Bronchial epithelial cell (primary cell): Measurements from ENCODE around the gene FRMD5. TPM values are rescaled to one million over a fixed set of nuclear protein-coding genes. Genes with fewer than 3 reads are reported as not detected.

Experiments used
- DNase-seq: peaks from one replicate; pipeline ENCODE4 v3.0.0-alpha.2; 2010; ENCODE audit warnings: low read depth
- FAIRE-seq: peaks from 2 replicates; lab custom pipeline; 2011; peaks lifted over from hg19 to GRCh38; lab: Jason Lieb, UNC
- H3K27me3 ChIP-seq: 2 replicates; pipeline ENCODE4 v1.5.1; 2011; ENCODE audit warnings: low read length; ENCODE audit not compliant: control insufficient read depth, insufficient read depth
- H3K36me3 ChIP-seq: 2 replicates; pipeline ENCODE4 v1.5.1; 2011; ENCODE audit warnings: low read length; ENCODE audit not compliant: control insufficient read depth, insufficient read depth
- H3K4me3 ChIP-seq: 2 replicates; pipeline ENCODE4 v1.5.1; 2011; ENCODE audit warnings: mild to moderate bottlenecking, low read depth, low read length, control low read depth
- CTCF ChIP-seq: IDR thresholded peaks from 2 replicates; pipeline ENCODE4 v1.5.1; 2011; ENCODE audit warnings: mild to moderate bottlenecking, moderate library complexity, low read length, control low read depth, inconsistent platforms; ENCODE audit not compliant: insufficient read depth, severe bottlenecking
- total RNA-seq: library from RNA; depleted of rRNA; stranded (reverse); fragments of >200 nt; gene quantifications from 2 replicates; pipeline ENCODE4 v1.2.1, GENCODE V29; 2014

The FRMD5 gene
- total RNA-seq, 1 donor from 2014 or later, result 1.3 TPM

GRCh38 chr15:43950531-43950930 lies 244.5 kb downstream of the FRMD5 start:
- no peaks in the 10 kb centered on the region for H3K27me3 ChIP-seq
- no peak for DNase-seq
- no peak for TF ChIP-seq CTCF
- no peak overlapping the region for H3K4me3 ChIP-seq
- no peak for FAIRE-seq
- no peaks in the 10 kb centered on the region for H3K36me3 ChIP-seq

DNA sequence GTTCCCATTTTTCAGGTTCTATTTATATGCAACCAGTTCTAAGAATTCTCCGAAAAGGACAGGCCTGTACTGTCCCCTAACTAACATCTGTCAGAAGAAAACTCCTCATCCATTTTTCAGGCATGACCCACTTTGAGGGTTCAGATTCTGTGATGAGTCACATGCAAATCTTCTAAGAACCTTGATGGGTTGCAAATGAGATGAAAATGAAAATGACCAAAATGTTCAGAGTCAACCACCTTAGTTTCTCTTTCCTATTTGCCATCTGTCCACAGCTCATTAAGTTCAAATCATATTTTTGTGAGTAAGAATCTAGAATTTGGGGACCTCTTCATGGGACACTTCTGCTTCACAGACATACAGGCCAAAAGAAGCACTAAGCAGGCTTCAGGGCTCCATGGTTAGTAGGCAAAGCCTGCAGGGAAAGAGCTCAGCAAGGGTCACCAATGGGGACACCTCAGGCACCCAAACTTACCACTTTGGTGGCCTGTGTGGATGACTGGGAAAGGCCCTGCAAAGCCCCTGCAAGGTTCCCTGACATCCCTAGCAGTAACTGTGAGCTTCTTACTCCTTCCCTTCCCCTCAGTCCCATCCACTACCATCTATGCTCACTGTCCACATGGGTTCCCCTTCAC lies 246.3 kb downstream of the FRMD5 start:
- H3K36me3 ChIP-seq, result no peaks in the 10 kb centered on the region
- TF ChIP-seq CTCF, result no peak
- H3K4me3 ChIP-seq, result no peak overlapping the region
- no peak for DNase-seq
- no peaks in the 10 kb centered on the region for H3K27me3 ChIP-seq
- FAIRE-seq, result no peak

DNA sequence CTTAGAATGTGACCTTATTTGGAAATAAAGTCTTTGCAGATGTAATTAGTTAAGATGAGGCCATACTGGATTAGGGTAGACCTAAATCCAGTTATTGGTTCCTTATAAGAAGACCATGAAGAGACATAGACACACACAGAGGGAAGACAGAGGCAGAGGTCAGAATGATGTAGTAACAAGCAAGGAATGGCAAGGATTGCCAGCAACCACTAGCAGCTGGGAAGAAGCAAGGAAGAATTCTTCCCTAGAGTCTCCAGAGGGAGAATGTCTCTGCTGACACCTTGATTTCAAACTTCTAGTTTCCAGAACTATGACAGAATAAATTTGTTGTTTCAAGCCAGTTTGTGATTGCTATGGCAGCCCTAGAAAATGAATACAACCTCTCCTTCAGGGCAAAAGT lies 251.6 kb downstream of the FRMD5 start:
- H3K36me3 ChIP-seq, result no peaks in the 10 kb centered on the region
- no peak for TF ChIP-seq CTCF
- no peak overlapping the region for H3K4me3 ChIP-seq
- no peaks in the 10 kb centered on the region for H3K27me3 ChIP-seq
- DNase-seq, result no peak
- FAIRE-seq, result no peak

- Histone ChIP-seq H3K27me3 (no peaks in the 10 kb centered on the region), H3K36me3 (no peaks in the 10 kb centered on the region), H3K4me3 (no peak overlapping the region)
- FAIRE-seq (no peak), DNase-seq (no peak)
- no peak for TF ChIP-seq CTCF
Measured at GRCh38 chr15:43942194-43942593, 252.9 kb downstream of the FRMD5 start.

- no peak for FAIRE-seq
- Histone ChIP-seq H3K4me3 (no peak overlapping the region), H3K27me3 (no peaks in the 10 kb centered on the region), H3K36me3 (no peaks in the 10 kb centered on the region)
- TF ChIP-seq CTCF, result no peak
- DNase-seq, result no peak
Measured at GRCh38 chr15:43941555-43941954, 253.5 kb downstream of the FRMD5 start.

DNA sequence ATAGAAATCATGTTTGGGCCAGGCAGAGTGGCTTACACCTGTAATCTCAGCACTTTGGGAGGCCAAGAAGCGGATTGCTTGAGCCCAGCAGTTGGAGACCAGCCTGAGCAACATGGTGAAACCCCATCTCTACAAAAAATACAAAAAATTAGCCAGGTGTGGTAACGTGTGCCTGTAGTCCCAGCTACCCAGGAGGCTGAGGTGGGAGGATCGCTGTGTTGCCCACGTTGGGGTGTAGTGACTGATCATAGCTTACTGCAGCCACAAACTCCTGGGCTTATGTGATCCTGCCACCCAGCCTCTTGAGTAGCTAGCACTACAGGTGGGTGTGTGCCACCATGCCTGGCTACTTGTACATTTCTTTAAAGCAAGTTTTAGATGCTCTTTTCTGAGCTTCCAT lies 254.0 kb downstream of the FRMD5 start:
- Histone ChIP-seq H3K36me3 (no peaks in the 10 kb centered on the region), H3K4me3 (no peak overlapping the region), H3K27me3 (no peaks in the 10 kb centered on the region)
- DNase-seq (no peak), FAIRE-seq (no peak)
- no peak for TF ChIP-seq CTCF
